GM12864 (cell line): ENCODE results near the gene PANK4.

Source experiments
- DNase-seq: peaks from one replicate; pipeline ENCODE4 v3.0.0-alpha.2; 2011; ENCODE audit warnings: low read depth
- H3K4me3 ChIP-seq: 2 replicates; pipeline ENCODE4 v1.5.1; 2011; ENCODE audit warnings: mild to moderate bottlenecking, low read depth, low read length, control low read depth
- CTCF ChIP-seq: IDR thresholded peaks from 2 replicates; pipeline ENCODE4 v1.5.1; 2011; ENCODE audit warnings: low read depth, mild to moderate bottlenecking, moderate library complexity, low read length, control low read depth, inconsistent platforms; ENCODE audit errors: missing control alignments

The PANK4 gene

GRCh38 chr1:2506007-2506860, 20.2 kb downstream of the PANK4 start:
- TF ChIP-seq CTCF, result no peak
- H3K4me3 ChIP-seq, result no peak overlapping the region
- no peak for DNase-seq

- TF ChIP-seq CTCF, result no peak
- no peak for DNase-seq
- no peak overlapping the region for H3K4me3 ChIP-seq
These were observed 20.9 kb downstream of the PANK4 start for GRCh38 chr1:2505461-2505994.

DNA sequence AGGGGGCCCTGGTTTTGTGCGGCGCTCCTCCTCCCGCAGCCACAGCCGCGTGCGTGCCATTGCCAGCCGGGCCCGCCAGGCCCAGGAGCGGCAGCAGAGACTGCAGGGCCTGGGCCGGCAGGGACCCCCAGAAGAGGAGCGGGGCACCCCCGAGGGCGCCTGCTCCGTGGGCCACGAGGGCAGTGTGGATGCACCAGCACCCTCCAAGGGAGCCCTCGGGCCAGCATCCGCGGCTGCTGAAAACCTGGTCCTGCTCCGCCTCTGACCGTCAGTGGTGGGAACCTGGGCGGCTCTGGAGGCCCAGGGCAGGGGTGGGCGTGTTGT, 21.5 kb downstream of the PANK4 start:
- DNase-seq, result no peak
- H3K4me3 ChIP-seq, result no peak overlapping the region
- no peak for TF ChIP-seq CTCF

DNA sequence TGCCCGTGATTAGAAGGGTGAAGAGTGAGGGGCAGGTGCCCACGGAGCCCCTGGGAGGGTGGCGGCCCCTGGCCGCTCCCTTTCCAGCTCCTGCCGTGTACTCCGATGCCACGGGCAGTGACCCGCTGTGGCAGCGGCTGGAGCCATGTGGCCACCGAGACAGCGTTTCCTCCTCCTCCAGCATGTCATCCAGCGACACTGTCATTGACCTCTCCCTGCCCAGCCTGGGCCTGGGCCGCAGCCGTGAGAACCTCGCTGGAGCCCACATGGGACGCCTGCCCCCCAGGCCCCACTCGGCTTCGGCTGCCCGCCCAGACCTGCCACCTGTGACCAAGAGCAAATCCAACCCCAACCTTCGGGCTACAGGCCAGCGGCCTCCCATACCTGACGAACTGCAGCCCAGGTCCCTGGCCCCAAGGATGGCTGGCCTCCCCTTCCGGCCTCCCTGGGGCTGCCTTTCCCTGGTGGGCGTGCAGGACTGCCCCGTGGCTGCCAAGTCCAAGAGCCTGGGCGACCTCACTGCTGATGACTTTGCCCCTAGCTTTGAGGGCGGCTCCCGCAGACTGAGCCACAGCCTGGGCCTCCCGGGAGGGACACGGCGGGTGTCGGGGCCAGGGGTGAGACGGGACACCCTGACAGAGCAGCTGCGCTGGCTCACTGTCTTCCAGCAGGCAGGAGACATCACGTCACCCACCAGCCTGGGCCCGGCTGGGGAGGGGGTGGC, 22.0 kb downstream of the PANK4 start:
- no peak for DNase-seq
- H3K4me3 ChIP-seq, result no peak overlapping the region
- TF ChIP-seq CTCF, result no peak

- H3K4me3 ChIP-seq, result no peak overlapping the region
- DNase-seq, result no peak
- no peak for TF ChIP-seq CTCF
These were observed 22.7 kb downstream of the PANK4 start for GRCh38 chr1:2503554-2504224.

DNA sequence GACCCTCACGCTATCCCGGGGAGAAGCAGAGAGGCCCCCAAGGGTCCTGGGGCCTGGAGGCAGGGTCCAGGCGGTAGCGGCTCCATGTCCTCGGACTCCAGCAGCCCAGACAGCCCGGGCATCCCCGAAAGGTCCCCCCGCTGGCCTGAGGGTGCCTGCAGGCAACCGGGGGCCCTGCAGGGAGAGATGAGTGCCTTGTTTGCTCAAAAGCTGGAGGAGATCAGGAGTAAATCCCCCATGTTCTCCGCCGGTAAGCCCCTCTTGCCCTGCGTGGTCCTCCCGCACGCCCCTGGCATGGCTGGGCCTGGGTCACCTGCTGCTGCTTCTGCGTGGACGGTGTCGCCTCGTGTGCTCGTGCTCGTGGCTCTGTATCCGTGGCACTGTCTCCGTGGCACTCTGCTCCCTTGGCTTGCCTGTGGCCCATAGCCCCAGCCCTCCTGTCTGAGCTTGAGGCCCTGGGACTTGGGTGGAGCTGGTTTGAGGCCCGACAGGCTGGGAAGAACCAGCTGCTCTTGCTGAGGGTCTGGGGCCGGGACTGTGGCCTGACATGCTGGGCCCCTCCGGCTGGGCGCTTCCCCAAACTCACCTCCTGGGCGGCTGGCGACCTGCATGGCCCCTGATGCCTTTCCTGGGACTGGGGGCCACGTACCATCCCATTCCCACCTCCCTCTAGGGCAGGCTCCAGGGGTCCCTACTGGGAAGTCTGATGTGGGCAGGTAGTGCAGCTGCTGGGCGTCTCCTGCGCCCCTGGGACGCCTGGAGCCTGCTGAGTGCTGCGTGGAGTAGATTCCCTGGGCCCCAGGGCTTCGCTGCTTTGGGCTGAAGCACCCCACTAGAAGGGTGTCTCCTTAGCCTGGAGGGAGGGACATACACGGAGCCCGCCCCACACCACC, 23.5 kb downstream of the PANK4 start:
- no peak for TF ChIP-seq CTCF
- DNase-seq, result no peak
- H3K4me3 ChIP-seq, result no peak overlapping the region
